ENCODE measurements around the gene SUMO1. TPM values are rescaled to one million over a fixed set of nuclear protein-coding genes. Genes with fewer than 3 reads are reported as not detected.

Gene SUMO1
- total RNA-seq (2021; fragmentation: NEBNext Ultra II Directional; extraction: Animal tissue kit (Norgen Biotek cat#: 25700)) (232 and 238 TPM in 2 replicates), polyA plus RNA-seq (2011; rRNA removed) (43.1 and 108 TPM in 2 replicates), polyA minus RNA-seq (2011; rRNA and poly(A)+ RNA removed) (42.5 and 47.7 TPM in 2 replicates)
- 110 TPM for polyA plus RNA-seq (2011; cell fraction: cytosol; rRNA removed)
- polyA plus RNA-seq (2011; cell fraction: nucleus; rRNA removed): 18.0 TPM
- 139 to 308 TPM (median 165 TPM) in 4 replicates for polyA plus RNA-seq (2012, experiment 1 of 2)
- polyA plus RNA-seq (2012, experiment 2 of 2): 33.2 TPM
- polyA plus RNA-seq (2013, experiment 1 of 2): 211 TPM
- 225 TPM for polyA plus RNA-seq (2013, experiment 2 of 2)
- 66.4 TPM for polyA minus RNA-seq (2011; cell fraction: cytosol; rRNA and poly(A)+ RNA removed)
- polyA minus RNA-seq (2011; cell fraction: nucleus; rRNA and poly(A)+ RNA removed): 39.5 TPM
- long read RNA-seq, experiment 1, transcript SUMO1-205 (5 exons, 534 nt): minor isoform, 5 of 357 reads
- long read RNA-seq, experiment 1, transcript SUMO1-203 (5 exons, 1,536 nt): major isoform, 227 of 357 reads
- long read RNA-seq, experiment 1, partial matches to known transcripts: 45 of 357 reads
- long read RNA-seq, experiment 1, other reads (novel, unspliced or antisense): 73 of 357 reads
- long read RNA-seq, experiment 2, transcript SUMO1-203 (5 exons, 1,536 nt): major isoform, 861 of 919 reads
- long read RNA-seq, experiment 2, transcript SUMO1-205 (5 exons, 534 nt): minor isoform, 11 of 919 reads
- long read RNA-seq, experiment 2, transcript SUMO1-201 (4 exons, 831 nt): minor isoform, 18 of 919 reads
- long read RNA-seq, experiment 2, partial matches to known transcripts: 3 of 919 reads
- long read RNA-seq, experiment 2, other reads (novel, unspliced or antisense): 25 of 919 reads

DNA sequence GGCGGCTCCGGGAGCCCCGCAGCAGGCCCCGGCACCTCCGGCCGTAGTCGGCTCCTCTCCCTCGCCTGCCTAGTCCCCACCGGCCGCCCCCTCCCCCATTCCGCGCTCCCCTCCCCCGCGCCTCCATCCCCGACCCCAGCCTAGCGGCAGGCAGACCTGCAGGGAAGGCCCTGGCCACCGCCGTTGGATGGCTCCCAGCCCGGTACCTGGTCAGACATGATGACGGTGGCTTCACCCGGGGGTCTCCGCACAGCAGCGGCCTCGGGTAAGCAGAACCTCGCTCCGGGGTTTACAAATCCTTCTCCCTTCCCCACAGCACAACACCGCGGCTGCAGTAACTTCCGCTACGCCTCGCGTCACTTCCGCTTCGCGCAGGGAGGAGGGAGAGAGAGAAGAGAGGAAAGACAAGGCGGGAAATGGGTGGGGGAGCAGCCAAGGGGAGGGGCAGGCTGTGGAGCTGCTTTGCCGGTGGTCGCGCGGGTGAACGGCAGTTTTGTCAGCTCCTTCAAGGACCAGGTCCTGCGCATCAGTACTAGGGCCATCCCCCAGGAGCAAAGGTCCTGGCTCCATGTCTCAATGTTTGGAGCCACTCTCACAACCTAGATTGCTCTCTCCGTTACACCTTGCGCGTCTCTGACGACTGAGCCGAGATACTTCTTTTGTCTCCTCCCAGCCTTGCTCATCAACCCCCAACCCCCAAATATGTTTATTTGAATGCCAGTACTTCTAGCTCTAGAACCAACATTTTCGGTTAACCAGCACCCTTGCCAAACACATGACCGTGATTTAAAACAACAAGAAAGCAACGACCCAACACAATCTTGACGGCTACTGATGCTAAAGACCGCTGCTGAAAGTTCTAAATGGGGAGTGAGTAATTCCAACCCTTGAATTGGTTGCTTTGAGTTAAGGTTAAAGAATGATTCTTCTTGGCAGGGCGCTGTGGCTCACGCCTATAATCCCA is at the start of gene SUMO1:
SUMO1 (minus strand) TSS at position 364 of the 964 bp plus-strand sequence; CDS start at position 218, 146 bp downstream.
- Histone ChIP-seq H3K56ac (replicated peaks; ENCODE audit: insufficient read length, low read depth, low read length) (peak within 1 kb of the TSS; percentile 93), H3K18ac (ENCODE audit: extremely low read depth, low read length) (peak within 1 kb of the TSS; percentile 96), H3K79me1 (ENCODE audit: low read depth, low read length) (no peaks in the 10 kb centered on the region), H2AFZ (ENCODE audit: low read length) (peak within 1 kb of the TSS; percentile 65; the same call in 1 of the 2 replicates), H2BK15ac (ENCODE audit: low read length) (0 out of 2 replicates have a peak within 1 kb of the TSS, but pooled peaks have one; percentile 72), H3K4me2 (ENCODE audit: insufficient read depth in 1 of 2, low read depth in 2 of 2, low read length in 2 of 2) (peak within 1 kb of the TSS; percentile 86 to 93), H4K91ac (replicated peaks; ENCODE audit: insufficient read length, low read length) (peak within 1 kb of the TSS; percentile 99), H3K23me2 (ENCODE audit: low read depth, low read length) (peaks cover 3% of the 10 kb centered on the region), H3K79me2 (ENCODE audit: control insufficient read depth in 1 of 2, insufficient read depth in 2 of 2, low read length in 2 of 2) (peaks cover 25 to 45% of the 10 kb centered on the region in 2 experiments), H3K14ac (ENCODE audit: insufficient read length) (no peak within 1 kb of the TSS), H3K4ac (replicated peaks; ENCODE audit: insufficient read length, low read depth, low read length) (peak within 1 kb of the TSS; percentile 93), H3K4me3 (ENCODE audit: extremely low read depth in 1 of 4, insufficient read depth in 2 of 4, low read depth in 3 of 4, low read length in 4 of 4) (peak within 1 kb of the TSS; percentile 81 to 99 (median 98)), H2BK12ac (ENCODE audit: low read depth, low read length) (peak within 1 kb of the TSS; percentile 100), H4K20me1 (replicated peaks in 1 of 2; ENCODE audit: control insufficient read depth in 1 of 2, insufficient read depth in 2 of 2, low read length in 2 of 2) (peaks cover 2 to 8% of the 10 kb centered on the region in 2 experiments), H3K23ac (ENCODE audit: insufficient read length) (no peak within 1 kb of the TSS), H3K9me3 (ENCODE audit: insufficient read depth in 2 of 2, low read depth in 1 of 2, low read length in 1 of 2) (no peaks in the 10 kb centered on the region), H2AK5ac (ENCODE audit: low read depth, low read length) (peak within 1 kb of the TSS; percentile 70; the same call in 1 of the 2 replicates), H4K8ac (ENCODE audit: extremely low read depth, insufficient read depth, low read length) (peak within 1 kb of the TSS; percentile 99), H2BK20ac (ENCODE audit: low read length) (peak within 1 kb of the TSS; percentile 13; the same call in 1 of the 2 replicates), H3K9ac (replicated peaks in 1 of 4; ENCODE audit: extremely low read depth in 1 of 4, low read depth in 3 of 4, low read length in 3 of 4) (peak within 1 kb of the TSS; percentile 82 to 98 (median 94)), H2BK120ac (replicated peaks; ENCODE audit: low read depth, low read length) (peak within 1 kb of the TSS; percentile 43), H3K4me1 (replicated peaks in 1 of 4; ENCODE audit: control insufficient read depth in 3 of 4, insufficient read depth in 4 of 4, low read length in 3 of 4) (peaks cover 0 to 3% (median 0%) of the 10 kb centered on the region in 4 experiments; a peak in 3 of 7 replicates), H2BK5ac (ENCODE audit: low read depth, low read length) (peak within 1 kb of the TSS; percentile 98), H4K5ac (ENCODE audit: insufficient read length, low read depth, low read length) (peak within 1 kb of the TSS; percentile 96), H3K27me3 (replicated peaks in 1 of 4; ENCODE audit: control insufficient read depth in 3 of 4, extremely low read depth in 1 of 4, insufficient read depth in 3 of 4, low read length in 3 of 4) (no peaks in the 10 kb centered on the region), H3K36me3 (ENCODE audit: control insufficient read depth in 2 of 4, insufficient read depth in 4 of 4, low read length in 3 of 4) (peaks cover 0 to 4% (median 0%) of the 10 kb centered on the region in 4 experiments; a peak in 1 of 8 replicates), H3K27ac (ENCODE audit: low read depth, low read length) (peak within 1 kb of the TSS; percentile 96)
- ChIA-PET POLR2A (ENCODE audit: partially characterized antibody) (interaction anchor here (0.6 to 5.5 kb wide), 15 partner anchors 10 to 574 kb away, joined by 3 to 126 read pairs (median 3); partner anchors contain the start of gene NOP58), CTCF (ENCODE audit: partially characterized antibody) (interaction anchor here (1.7 kb wide), 1 partner anchor 31 kb away, joined by 5 read pairs; no protein-coding TSS in a partner anchor)
- DNase-seq (ENCODE audit: low read depth in 1 of 2, low spot score in 2 of 2) (peak; percentile 82 to 95), FAIRE-seq (peak; percentile 78)
- WGBS, 2 experiments (ENCODE audit: extremely low coverage in 1 of 2, insufficient coverage in 1 of 2, insufficient read length in 1 of 2, insufficient replicate concordance in 2 of 2, low coverage in 1 of 2, low lambda C conversion rate in 2 of 2, missing lambda C conversion rate in 1 of 2): 12% methylated on average over 31 of the region's 54 CpGs; no CpG with 5 or more reads in 1 of the 2 experiments
- TF ChIP-seq YY1 (IDR thresholded peaks at IDR 0.05; ENCODE audit: low read depth, low read length) (peak; percentile 42; the same call in 1 of the 2 replicates), POLR2A (IDR thresholded peaks at IDR 0.05; ENCODE audit: control extremely low read depth in 1 of 2, low read depth in 2 of 2, low read length in 2 of 2) (peak; percentile 84 to 99), ASH2L (IDR thresholded peaks at IDR 0.05; ENCODE audit: low read length) (peak; percentile 99), POLR2AphosphoS5 (IDR thresholded peaks at IDR 0.05; ENCODE audit: low read depth, low read length) (peak; percentile 94), BCL11A (IDR thresholded peaks at IDR 0.05; ENCODE audit: low read depth in 2 of 2, low read length in 2 of 2) (no peak)
- TF ChIP-seq, protein P1, sequence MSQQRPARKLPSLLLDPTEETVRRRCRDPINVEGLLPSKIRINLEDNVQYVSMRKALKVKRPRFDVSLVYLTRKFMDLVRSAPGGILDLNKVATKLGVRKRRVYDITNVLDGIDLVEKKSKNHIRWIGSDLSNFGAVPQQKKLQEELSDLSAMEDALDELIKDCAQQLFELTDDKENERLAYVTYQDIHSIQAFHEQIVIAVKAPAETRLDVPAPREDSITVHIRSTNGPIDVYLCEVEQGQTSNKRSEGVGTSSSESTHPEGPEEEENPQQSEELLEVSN (IDR thresholded peaks at IDR 0.05): peak; percentile 72
